ENCODE data around the gene DDX27.

Gene DDX27

DNA sequence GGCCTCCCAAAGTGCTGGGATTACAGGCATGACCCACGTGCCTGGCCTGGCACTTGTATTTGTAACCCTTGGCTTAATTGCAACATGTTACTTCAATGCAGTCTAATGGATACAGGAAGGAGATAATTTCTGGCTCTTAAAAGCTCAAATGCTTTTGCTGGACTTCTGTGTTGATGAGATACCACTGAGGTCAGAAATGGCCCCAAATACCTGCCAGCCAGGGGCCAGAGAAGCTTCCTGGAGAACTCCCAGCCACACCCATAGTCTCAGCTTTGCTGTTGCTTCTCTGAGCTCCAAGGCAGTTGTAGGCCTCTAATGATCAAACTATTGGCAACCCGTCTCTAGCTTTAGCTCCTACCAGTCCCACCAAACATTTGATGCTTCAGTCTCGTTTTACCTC is 72.8 kb downstream of the DDX27 start:
- ChIA-PET POLR2A (interaction anchor here (2.0 kb wide), 1 partner anchor 12 kb away, joined by 5 read pairs; no protein-coding TSS in a partner anchor), CTCF (interaction anchor here (1.7 kb wide), 1 partner anchor 46 kb away, joined by 6 read pairs; no protein-coding TSS in a partner anchor)
- no peak for DNase-seq (ENCODE audit: extremely low spot score)
- TF ChIP-seq ZNF384 (IDR thresholded peaks at IDR 0.05) (no peak), FOXM1 (IDR thresholded peaks at IDR 0.05; ENCODE audit: borderline replicate concordance) (no peak), ARNT (IDR thresholded peaks at IDR 0.05) (no peak), BHLHE40 (IDR thresholded peaks at IDR 0.05; ENCODE audit: borderline replicate concordance) (no peak)

DNA sequence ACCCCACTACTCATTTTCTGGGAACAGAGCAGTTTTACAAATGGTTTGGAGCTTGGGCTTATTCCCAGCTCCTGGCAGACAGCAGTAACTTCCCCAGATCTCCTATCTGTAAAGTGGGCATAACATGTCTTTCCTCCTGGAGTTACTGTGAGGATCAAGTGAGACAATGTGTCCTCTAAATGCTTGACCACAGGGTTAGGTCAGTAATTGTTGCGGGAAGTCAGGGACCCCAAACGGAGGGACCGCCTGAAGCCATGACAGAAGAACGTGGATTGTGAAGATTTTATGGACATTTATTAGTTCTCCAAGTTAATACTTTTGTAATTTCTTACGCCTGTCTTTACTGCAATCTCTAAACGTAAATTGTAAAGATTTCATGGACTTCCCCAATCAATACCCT is 73.9 kb downstream of the DDX27 start:
- POLR2A ChIA-PET, result interaction anchor here (1.3 kb wide), 1 partner anchor 14 kb away, joined by 3 read pairs; no protein-coding TSS in a partner anchor
- CTCF ChIA-PET, result interaction anchor here (1.7 kb wide), 1 partner anchor 47 kb away, joined by 6 read pairs; no protein-coding TSS in a partner anchor
- DNase-seq (ENCODE audit: extremely low spot score), result no peak
- no peak for TF ChIP-seq SP1 (IDR thresholded peaks at IDR 0.05)
- no peak for TF ChIP-seq NFRKB (IDR thresholded peaks at IDR 0.05)
- TF ChIP-seq BHLHE40 (IDR thresholded peaks at IDR 0.05; ENCODE audit: borderline replicate concordance), result no peak
- TF ChIP-seq TARDBP (IDR thresholded peaks at IDR 0.05), result no peak
